Measurements from ENCODE around the gene PROSER1.

DNA sequence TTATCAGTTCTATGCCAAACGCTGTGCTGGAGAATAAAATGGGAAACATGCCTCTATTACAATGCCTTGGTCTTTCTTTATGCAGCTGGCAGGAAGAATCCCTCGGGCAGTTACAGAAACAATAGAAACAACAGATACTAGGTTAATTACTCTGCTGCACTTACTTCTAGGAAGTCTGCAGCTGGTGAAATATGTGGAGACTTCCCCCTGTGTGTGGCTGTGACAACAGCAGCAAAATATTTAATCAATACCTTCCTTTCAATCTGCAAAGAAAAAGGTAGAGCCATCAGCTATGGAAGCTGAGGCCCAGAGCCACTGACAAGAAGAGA lies 57.2 kb downstream of the PROSER1 start:
- TF ChIP-seq POLR2AphosphoS5 (IDR thresholded peaks at IDR 0.05; ENCODE audit: low read depth, low read length) = no peak
- TF ChIP-seq POLR2A (IDR thresholded peaks at IDR 0.05; ENCODE audit: low read depth, low read length) = no peak
